Measurements from ENCODE around the gene JARID2.

- TF ChIP-seq POLR2A (conservative IDR thresholded peaks at IDR 0.05) (no peak), ADNP (tag; IDR thresholded peaks at IDR 0.05) (no peak), NELFE (IDR thresholded peaks at IDR 0.05; ENCODE audit: insufficient read depth, insufficient read length) (no peak)
These were observed 239.0 kb downstream of the JARID2 start for GRCh38 chr6:15484821-15485220.

Measured in K562 (cell line).